Measurements from ENCODE around the gene VANGL2. TPM values are rescaled to one million over a fixed set of nuclear protein-coding genes. Genes with fewer than 3 reads are reported as not detected.
A peak's percentile ranks its signal among the peaks of the same experiment; 100 is the strongest.

VANGL2 gene
- total RNA-seq, 2 experiments from 2014 or later: 1.5 to 2.6 TPM

- intact Hi-C loops (cut with micrococcal nuclease; ENCODE audit: unreplicated experiment): no loop called here
- TF ChIP-seq CTCF (conservative IDR thresholded peaks at IDR 0.05; ENCODE audit: low read length) (no peak), EZH2phosphoT487 (IDR thresholded peaks at IDR 0.05; ENCODE audit: borderline replicate concordance, low read depth, low read length) (no peak)
- Histone ChIP-seq H3K9me2 (ENCODE audit: insufficient read depth, low read length) (no peaks in the 10 kb centered on the region), H3K27ac (ENCODE audit: low read depth, low read length, poor library complexity, severe bottlenecking) (no peak overlapping the region), H3K9me3 (ENCODE audit: low read length) (no peaks in the 10 kb centered on the region), H3K4me1 (ENCODE audit: insufficient read depth, low read length, poor library complexity, severe bottlenecking) (no peaks in the 10 kb centered on the region), H3K4me3 (ENCODE audit: low read depth, low read length, poor library complexity, severe bottlenecking) (no peak overlapping the region), H3K79me2 (ENCODE audit: insufficient read depth, low read depth, low read length) (no peaks in the 10 kb centered on the region), H3K4me2 (ENCODE audit: low read length) (no peak overlapping the region), H3K36me3 (ENCODE audit: insufficient read depth, low read length) (peaks cover 97% of the 10 kb centered on the region), H4K20me1 (ENCODE audit: insufficient read depth, low read length) (no peaks in the 10 kb centered on the region), H2AFZ (ENCODE audit: low read length) (no peak overlapping the region)
- ChIA-PET POLR2A (interaction anchor here (0.5 kb wide), 1 partner anchor 8 kb away, joined by 3 read pairs; no protein-coding TSS in a partner anchor), CTCF (ENCODE audit: unreplicated experiment) (interaction anchor here (1.4 kb wide), 1 partner anchor 24 kb away, joined by 3 read pairs; no protein-coding TSS in a partner anchor)
- BruUV-seq (replicated peaks): no TSS peak
- DNase-seq (ENCODE audit: low spot score): no peak
Measured at GRCh38 chr1:160353223-160353622, 47.1 kb upstream of the VANGL2 start.

DNA sequence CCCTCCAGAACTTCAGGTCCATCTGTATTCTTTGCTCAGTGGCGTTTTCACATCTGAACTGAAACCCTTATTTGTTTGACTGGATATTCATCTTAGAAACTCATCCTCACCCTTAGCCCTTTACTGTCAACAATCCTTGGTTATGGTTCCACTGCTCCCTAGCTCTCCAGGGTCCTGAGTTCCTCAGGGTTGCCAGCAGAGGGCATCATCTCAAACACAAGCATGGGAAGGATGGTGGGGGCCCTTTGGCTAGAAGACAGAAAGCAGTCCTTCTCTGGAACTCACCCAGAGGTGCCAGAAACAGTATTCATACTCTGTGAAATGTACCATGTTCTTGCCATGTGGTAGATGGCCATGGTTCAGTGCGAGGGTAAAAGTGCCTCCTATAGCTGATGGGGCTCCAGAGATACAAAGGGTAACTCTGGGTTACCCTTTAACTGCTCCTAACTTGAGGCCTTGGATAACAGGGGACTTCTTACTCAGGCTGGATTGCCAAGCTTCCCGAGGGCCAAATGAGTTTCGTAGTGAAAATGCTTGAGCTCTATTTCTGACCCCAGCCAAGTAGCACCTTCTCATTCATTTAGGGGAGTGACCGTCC, 45.9 kb upstream of the VANGL2 start:
- no TSS peak for BruUV-seq (replicated peaks)
- peak; percentile 47 for DNase-seq (ENCODE audit: low spot score)
- H3K27ac ChIP-seq (ENCODE audit: low read depth, low read length, poor library complexity, severe bottlenecking): no peak overlapping the region
- no peaks in the 10 kb centered on the region for H3K79me2 ChIP-seq (ENCODE audit: insufficient read depth, low read depth, low read length)
- no peak overlapping the region for H3K4me3 ChIP-seq (ENCODE audit: low read depth, low read length, poor library complexity, severe bottlenecking)
- peaks cover 91% of the 10 kb centered on the region for H3K36me3 ChIP-seq (ENCODE audit: insufficient read depth, low read length)
- H2AFZ ChIP-seq (ENCODE audit: low read length): no peak overlapping the region
- H3K9me2 ChIP-seq (ENCODE audit: insufficient read depth, low read length): no peaks in the 10 kb centered on the region
- H4K20me1 ChIP-seq (ENCODE audit: insufficient read depth, low read length): no peaks in the 10 kb centered on the region
- no peak overlapping the region for H3K4me2 ChIP-seq (ENCODE audit: low read length)
- intact Hi-C loops (cut with micrococcal nuclease; ENCODE audit: unreplicated experiment): no loop called here
- POLR2A ChIA-PET: interaction anchor here (1.1 to 1.7 kb wide), 4 partner anchors 10 to 92 kb away, joined by 3 to 4 read pairs (median 3); partner anchors contain the start of gene DCAF8
- TF ChIP-seq CTCF (conservative IDR thresholded peaks at IDR 0.05; ENCODE audit: low read length): peak; percentile 84
- no peak for TF ChIP-seq EZH2phosphoT487 (IDR thresholded peaks at IDR 0.05; ENCODE audit: borderline replicate concordance, low read depth, low read length)
- no peaks in the 10 kb centered on the region for H3K4me1 ChIP-seq (ENCODE audit: insufficient read depth, low read length, poor library complexity, severe bottlenecking)
- CTCF ChIA-PET (ENCODE audit: unreplicated experiment): interaction anchor here (1.0 kb wide), 1 partner anchor 11 kb away, joined by 4 read pairs; the partner anchor contains the start of genes COPA and NCSTN
- H3K9me3 ChIP-seq (ENCODE audit: low read length): no peaks in the 10 kb centered on the region

Measured in OCI-LY7 (cell line).